NB4 (cell line): Measurements from ENCODE around the gene ERP29.

Experiments
- DNase-seq: peaks from one replicate; pipeline ENCODE4 v3.0.0; 2010; ENCODE audit warnings: low read depth
- H3K4me3 ChIP-seq: one replicate; pipeline ENCODE4 v1.5.1; 2011; ENCODE audit warnings: mild to moderate bottlenecking, low read depth, low read length, moderate library complexity
- MAX ChIP-seq: IDR thresholded peaks from 2 replicates; pipeline ENCODE4 v1.6.1; 2011; ENCODE audit warnings: low read depth, low read length
- MYC ChIP-seq: IDR thresholded peaks from 2 replicates; pipeline ENCODE4 v1.6.1; 2011; ENCODE audit warnings: low read depth, low read length
- POLR2A ChIP-seq: IDR thresholded peaks from 2 replicates; pipeline ENCODE4 v1.6.1; 2011; ENCODE audit warnings: mild to moderate bottlenecking; ENCODE audit not compliant: insufficient read length; ENCODE audit errors: extremely low read depth
- TF ChIP-seq, protein P1 (sequence below): IDR thresholded peaks from one replicate; pipeline ENCODE4 v1.5.1; 2012; ENCODE audit warnings: low read depth, low read length

The ERP29 gene

DNA sequence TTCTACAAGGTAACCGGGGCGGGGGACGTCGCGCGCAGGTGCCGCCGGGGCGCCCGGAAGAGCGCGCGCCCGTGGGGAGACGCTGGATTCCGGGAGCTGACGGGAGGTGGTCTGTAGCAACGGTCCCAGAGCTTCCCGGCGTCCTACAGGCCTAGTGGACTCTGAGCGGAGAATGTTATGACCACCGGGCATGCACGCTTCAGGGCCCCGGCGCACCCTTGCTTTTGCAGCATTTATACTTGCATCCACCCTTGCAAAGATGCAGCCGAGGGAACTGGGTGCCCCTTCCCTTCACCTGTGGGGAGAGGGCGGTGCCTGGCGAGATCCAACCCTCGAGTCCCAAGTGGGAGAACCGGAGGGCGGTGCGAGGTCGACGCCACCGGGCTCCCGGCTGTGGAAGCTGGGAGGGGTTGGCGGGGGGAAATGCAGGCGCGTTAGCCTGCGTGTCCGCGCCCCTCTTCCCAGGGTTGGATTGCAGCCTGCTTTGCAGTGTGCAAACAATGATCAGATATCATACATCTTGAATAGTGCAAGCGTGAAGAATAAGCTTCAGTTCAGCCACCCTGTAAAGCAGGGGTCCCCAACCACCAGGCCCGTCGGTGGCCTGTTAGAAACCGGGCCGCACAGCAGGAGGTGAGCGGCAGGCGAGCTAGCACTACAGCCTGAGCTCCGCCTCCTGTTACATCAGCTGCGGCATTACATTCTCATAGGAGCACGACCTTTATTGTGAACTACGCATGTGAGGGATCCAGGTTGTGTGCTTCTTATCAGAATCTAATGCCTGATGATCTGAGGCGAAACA is 576 bp downstream of the ERP29 start:
- peak; percentile 95 for DNase-seq
- H3K4me3 ChIP-seq = peak overlapping the region; percentile 89
- TF ChIP-seq MAX (peak; percentile 70), MYC (peak; percentile 30; the same call in 1 of the 2 replicates), POLR2A (peak; percentile 71)
- TF ChIP-seq, protein P1, sequence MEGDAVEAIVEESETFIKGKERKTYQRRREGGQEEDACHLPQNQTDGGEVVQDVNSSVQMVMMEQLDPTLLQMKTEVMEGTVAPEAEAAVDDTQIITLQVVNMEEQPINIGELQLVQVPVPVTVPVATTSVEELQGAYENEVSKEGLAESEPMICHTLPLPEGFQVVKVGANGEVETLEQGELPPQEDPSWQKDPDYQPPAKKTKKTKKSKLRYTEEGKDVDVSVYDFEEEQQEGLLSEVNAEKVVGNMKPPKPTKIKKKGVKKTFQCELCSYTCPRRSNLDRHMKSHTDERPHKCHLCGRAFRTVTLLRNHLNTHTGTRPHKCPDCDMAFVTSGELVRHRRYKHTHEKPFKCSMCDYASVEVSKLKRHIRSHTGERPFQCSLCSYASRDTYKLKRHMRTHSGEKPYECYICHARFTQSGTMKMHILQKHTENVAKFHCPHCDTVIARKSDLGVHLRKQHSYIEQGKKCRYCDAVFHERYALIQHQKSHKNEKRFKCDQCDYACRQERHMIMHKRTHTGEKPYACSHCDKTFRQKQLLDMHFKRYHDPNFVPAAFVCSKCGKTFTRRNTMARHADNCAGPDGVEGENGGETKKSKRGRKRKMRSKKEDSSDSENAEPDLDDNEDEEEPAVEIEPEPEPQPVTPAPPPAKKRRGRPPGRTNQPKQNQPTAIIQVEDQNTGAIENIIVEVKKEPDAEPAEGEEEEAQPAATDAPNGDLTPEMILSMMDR = no peak

DNA sequence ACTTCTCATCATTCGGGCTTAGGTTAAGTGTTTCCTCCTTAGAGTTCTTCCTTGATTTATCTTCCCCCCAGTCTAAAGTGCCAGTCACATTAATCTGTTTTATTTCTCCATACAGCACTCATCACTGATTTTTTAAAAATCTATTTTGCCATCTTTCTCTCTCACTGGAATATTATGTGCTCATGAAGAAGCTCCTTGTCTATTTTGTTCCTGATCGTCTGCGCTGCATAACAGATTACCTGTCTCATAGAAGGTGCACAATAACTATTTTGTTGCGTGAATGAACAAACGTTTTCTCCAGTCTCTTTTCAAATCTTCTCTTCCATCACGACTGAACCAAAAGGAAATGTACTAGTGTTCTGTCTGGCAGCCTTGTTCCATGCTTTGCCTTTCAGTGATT is 2.7 kb downstream of the ERP29 start:
- peak overlapping the region; percentile 89 for H3K4me3 ChIP-seq
- no peak for TF ChIP-seq MAX
- TF ChIP-seq, protein P1 = no peak
- TF ChIP-seq POLR2A = no peak
- TF ChIP-seq MYC = no peak
- DNase-seq = no peak

GRCh38 chr12:112017041-112017440 is 3.8 kb downstream of the ERP29 start:
- DNase-seq = no peak
- TF ChIP-seq POLR2A (no peak), MAX (no peak), MYC (no peak)
- TF ChIP-seq, protein P1 = no peak
- peak overlapping the region; percentile 29 for H3K4me3 ChIP-seq

- H3K4me3 ChIP-seq = peak overlapping the region; percentile 5
- no peak for TF ChIP-seq MAX
- no peak for TF ChIP-seq MYC
- TF ChIP-seq, protein P1 = no peak
- no peak for TF ChIP-seq POLR2A
- DNase-seq = no peak
Observed at GRCh38 chr12:112018571-112019237, 5.5 kb downstream of the ERP29 start.

DNA sequence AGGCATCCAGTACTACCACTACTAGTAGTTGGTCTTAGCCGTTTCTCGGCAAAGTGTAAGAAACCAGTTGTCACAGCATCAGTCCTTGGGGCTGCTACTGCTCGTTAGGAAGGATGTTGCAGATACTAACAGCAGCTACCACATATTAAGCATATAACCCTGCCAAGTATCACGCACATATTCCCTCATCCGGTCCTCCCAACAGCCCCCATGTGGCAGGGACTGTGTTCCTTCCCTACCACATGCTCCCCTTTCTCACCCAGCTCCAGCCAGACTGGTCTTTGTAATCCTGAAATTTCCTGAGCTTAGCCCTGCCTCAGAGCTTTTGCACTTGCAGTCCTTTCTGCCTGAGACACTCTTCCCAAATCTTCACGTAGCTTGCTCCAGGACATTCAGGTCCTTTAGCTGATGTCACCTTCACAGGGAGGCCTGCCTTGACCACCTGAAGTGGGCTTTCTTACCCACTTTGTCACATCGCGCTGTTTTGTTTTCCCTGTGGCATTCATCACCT is 7.8 kb downstream of the ERP29 start:
- DNase-seq = no peak
- TF ChIP-seq, protein P1 = no peak
- TF ChIP-seq MAX = no peak
- no peak overlapping the region for H3K4me3 ChIP-seq
